KMS-11 (cell line): ENCODE results near the gene TXNDC16.

Experiments used
- H2AFZ ChIP-seq: fragments of 200-600 bp; sonication (generic); 2 replicates; pipeline ENCODE4 v1.6.1; 2016; ENCODE audit warnings: antibody characterized with exemption, mixed run types, low read depth
- H3K27ac ChIP-seq: fragments of 200-600 bp; sonication (generic); 2 replicates; pipeline ENCODE4 v1.6.1; 2016; ENCODE audit warnings: mild to moderate bottlenecking, mixed run types
- H3K27me3 ChIP-seq: fragments of 200-600 bp; sonication (generic); 2 replicates; pipeline ENCODE4 v1.6.1; 2017; ENCODE audit warnings: mild to moderate bottlenecking, low read depth, mixed run types, moderate library complexity; ENCODE audit not compliant: insufficient read depth
- H3K36me3 ChIP-seq: fragments of 200-600 bp; sonication (generic); 2 replicates; pipeline ENCODE4 v1.6.1; 2017; ENCODE audit warnings: mild to moderate bottlenecking, mixed run types; ENCODE audit not compliant: insufficient read depth
- H3K4me1 ChIP-seq: fragments of 200-600 bp; sonication (generic); 2 replicates; pipeline ENCODE4 v1.6.1; 2016; ENCODE audit warnings: mild to moderate bottlenecking, low read depth, mixed run types; ENCODE audit not compliant: poor library complexity, severe bottlenecking
- H3K4me2 ChIP-seq: fragments of 200-600 bp; sonication (generic); 2 replicates; pipeline ENCODE4 v1.7.0; 2016; ENCODE audit warnings: mild to moderate bottlenecking, mixed run types
- H3K4me3 ChIP-seq: fragments of 200-600 bp; sonication (generic); IDR thresholded peaks from 2 replicates; pipeline ENCODE4 v1.6.1; 2017; ENCODE audit warnings: low read depth, low read length, mixed read lengths; ENCODE audit not compliant: insufficient read depth
- H3K79me2 ChIP-seq: fragments of 200-600 bp; sonication (generic); 2 replicates; pipeline ENCODE4 v1.6.1; 2016; ENCODE audit warnings: low read depth, mixed run types; ENCODE audit not compliant: insufficient read depth
- H3K9ac ChIP-seq: fragments of 200-600 bp; sonication (generic); 2 replicates; pipeline ENCODE4 v1.6.1; 2016; ENCODE audit warnings: mild to moderate bottlenecking, mixed run types
- H4K20me1 ChIP-seq: fragments of 200-600 bp; sonication (generic); 2 replicates; pipeline ENCODE4 v1.6.1; 2016; ENCODE audit warnings: mild to moderate bottlenecking, mixed run types; ENCODE audit not compliant: insufficient read depth
- TF ChIP-seq, protein P1 (sequence below): fragments of 200-600 bp; sonication (generic); conservative IDR thresholded peaks from 2 replicates; pipeline ENCODE4 v1.6.1; 2017; ENCODE audit warnings: low read depth, mild to moderate bottlenecking, antibody characterized with exemption, low read length, moderate library complexity, mixed read lengths

Gene TXNDC16

DNA sequence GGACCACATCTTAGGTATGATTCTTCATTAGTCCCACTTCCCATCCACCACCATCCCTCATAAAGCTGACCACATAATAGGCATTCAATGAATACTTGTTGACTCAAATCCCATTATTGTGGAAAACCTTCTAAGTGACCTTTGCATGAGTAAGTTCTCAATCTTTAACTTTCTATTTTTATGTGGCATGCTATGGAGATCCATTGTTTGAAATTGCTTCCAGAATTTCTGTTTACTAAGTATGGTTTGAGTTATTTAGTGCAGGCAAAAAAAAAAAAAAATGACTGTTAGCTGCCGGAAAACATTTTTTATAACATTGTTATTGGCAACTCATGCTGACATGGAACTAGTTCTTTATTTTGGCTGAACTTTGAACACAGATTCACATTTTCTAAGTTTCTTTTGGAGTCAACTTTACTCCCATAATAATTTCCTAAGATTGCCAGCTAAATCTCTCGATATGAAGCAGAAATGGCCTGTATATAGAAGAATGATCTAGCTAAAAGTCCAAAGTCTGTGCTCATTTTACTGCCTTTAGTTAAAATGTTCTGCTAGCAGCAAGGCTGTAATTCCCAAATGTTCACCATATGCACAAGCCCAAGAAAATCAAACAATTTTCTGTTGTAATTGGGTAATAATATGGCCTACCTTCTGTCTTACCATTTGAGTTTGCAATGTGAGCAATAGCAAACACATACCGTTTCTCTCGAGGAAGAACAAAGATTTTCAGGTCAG, 160.3 kb downstream of the TXNDC16 start:
- no peaks in the 10 kb centered on the region for H3K36me3 ChIP-seq
- H2AFZ ChIP-seq: no peak overlapping the region
- H3K4me3 ChIP-seq: no peak overlapping the region
- H3K79me2 ChIP-seq: no peaks in the 10 kb centered on the region
- H4K20me1 ChIP-seq: no peaks in the 10 kb centered on the region
- H3K27me3 ChIP-seq: no peaks in the 10 kb centered on the region
- H3K27ac ChIP-seq: no peak overlapping the region
- H3K9ac ChIP-seq: no peak overlapping the region
- no peaks in the 10 kb centered on the region for H3K4me1 ChIP-seq
- TF ChIP-seq, protein P1, sequence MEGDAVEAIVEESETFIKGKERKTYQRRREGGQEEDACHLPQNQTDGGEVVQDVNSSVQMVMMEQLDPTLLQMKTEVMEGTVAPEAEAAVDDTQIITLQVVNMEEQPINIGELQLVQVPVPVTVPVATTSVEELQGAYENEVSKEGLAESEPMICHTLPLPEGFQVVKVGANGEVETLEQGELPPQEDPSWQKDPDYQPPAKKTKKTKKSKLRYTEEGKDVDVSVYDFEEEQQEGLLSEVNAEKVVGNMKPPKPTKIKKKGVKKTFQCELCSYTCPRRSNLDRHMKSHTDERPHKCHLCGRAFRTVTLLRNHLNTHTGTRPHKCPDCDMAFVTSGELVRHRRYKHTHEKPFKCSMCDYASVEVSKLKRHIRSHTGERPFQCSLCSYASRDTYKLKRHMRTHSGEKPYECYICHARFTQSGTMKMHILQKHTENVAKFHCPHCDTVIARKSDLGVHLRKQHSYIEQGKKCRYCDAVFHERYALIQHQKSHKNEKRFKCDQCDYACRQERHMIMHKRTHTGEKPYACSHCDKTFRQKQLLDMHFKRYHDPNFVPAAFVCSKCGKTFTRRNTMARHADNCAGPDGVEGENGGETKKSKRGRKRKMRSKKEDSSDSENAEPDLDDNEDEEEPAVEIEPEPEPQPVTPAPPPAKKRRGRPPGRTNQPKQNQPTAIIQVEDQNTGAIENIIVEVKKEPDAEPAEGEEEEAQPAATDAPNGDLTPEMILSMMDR: no peak
- no peak overlapping the region for H3K4me2 ChIP-seq
